ENCODE results near the gene VAPA.
A peak's percentile ranks its signal among the peaks of the same experiment; 100 is the strongest.

GRCh38 chr18:9971313-9971920, 57.6 kb downstream of the VAPA start:
- TF ChIP-seq, protein P1, sequence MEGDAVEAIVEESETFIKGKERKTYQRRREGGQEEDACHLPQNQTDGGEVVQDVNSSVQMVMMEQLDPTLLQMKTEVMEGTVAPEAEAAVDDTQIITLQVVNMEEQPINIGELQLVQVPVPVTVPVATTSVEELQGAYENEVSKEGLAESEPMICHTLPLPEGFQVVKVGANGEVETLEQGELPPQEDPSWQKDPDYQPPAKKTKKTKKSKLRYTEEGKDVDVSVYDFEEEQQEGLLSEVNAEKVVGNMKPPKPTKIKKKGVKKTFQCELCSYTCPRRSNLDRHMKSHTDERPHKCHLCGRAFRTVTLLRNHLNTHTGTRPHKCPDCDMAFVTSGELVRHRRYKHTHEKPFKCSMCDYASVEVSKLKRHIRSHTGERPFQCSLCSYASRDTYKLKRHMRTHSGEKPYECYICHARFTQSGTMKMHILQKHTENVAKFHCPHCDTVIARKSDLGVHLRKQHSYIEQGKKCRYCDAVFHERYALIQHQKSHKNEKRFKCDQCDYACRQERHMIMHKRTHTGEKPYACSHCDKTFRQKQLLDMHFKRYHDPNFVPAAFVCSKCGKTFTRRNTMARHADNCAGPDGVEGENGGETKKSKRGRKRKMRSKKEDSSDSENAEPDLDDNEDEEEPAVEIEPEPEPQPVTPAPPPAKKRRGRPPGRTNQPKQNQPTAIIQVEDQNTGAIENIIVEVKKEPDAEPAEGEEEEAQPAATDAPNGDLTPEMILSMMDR (IDR thresholded peaks at IDR 0.05): peak; percentile 59 to 88
- TF ChIP-seq POLR2AphosphoS5 (IDR thresholded peaks at IDR 0.05): no peak
- TF ChIP-seq POLR2A (IDR thresholded peaks at IDR 0.05): no peak
- no peak for TF ChIP-seq EP300 (IDR thresholded peaks at IDR 0.05)

Measured in suprapubic skin (tissue), 4 donors.